ENCODE measurements around the gene CAPN5. TPM values are rescaled to one million over a fixed set of nuclear protein-coding genes. Genes with fewer than 3 reads are reported as not detected.

CAPN5 gene
- total and polyA plus RNA-seq, 11 donors: 1.1 to 4.5 (median 2.1) TPM

GRCh38 chr11:77093056-77093891 is 26.5 kb downstream of the CAPN5 start:
- Histone ChIP-seq H3K9me3 (no peaks in the 10 kb centered on the region), H3K27ac (no peak overlapping the region), H3K4me3 (no peak overlapping the region), H3K36me3 (peaks cover 0 to 3% (median 0%) of the 10 kb centered on the region in 9 donors), H3K4me1 (no peaks in the 10 kb centered on the region), H3K27me3 (no peaks in the 10 kb centered on the region)
- ATAC-seq (no peak), DNase-seq (peak in 3 of 5 donors; percentile 22 to 54 (median 26))
- 90 to 92% (median 91%) methylated on average over 31 to 33 of the region's 33 CpGs for WGBS, 4 donors
- no peak for TF ChIP-seq POLR2A (IDR thresholded peaks at IDR 0.05)
- no peak for TF ChIP-seq CTCF (IDR thresholded peaks at IDR 0.05)
- intact Hi-C loops (cut with DNase I): loop anchor here in 6 of 10 donors (5.0 to 10.0 kb wide), 4 partner anchors 168 to 358 kb away; no protein-coding TSS in a partner anchor

GRCh38 chr11:77093987-77094840 is 27.4 kb downstream of the CAPN5 start:
- intact Hi-C loops (cut with DNase I): loop anchor here in 6 of 10 donors (5.0 to 10.0 kb wide), 4 partner anchors 169 to 359 kb away; no protein-coding TSS in a partner anchor
- no peaks in the 10 kb centered on the region for H3K4me1 ChIP-seq
- H3K9me3 ChIP-seq: no peaks in the 10 kb centered on the region
- 93 to 94% (median 93%) methylated on average over 5 to 6 of the region's 6 CpGs for WGBS, 4 donors
- H3K27ac ChIP-seq: no peak overlapping the region
- TF ChIP-seq POLR2A (IDR thresholded peaks at IDR 0.05): no peak
- H3K27me3 ChIP-seq: no peaks in the 10 kb centered on the region
- peaks cover 0 to 3% (median 0%) of the 10 kb centered on the region in 9 donors for H3K36me3 ChIP-seq
- no peak overlapping the region for H3K4me3 ChIP-seq
- ATAC-seq (no peak), DNase-seq (peak in 3 of 5 donors; percentile 10 to 29 (median 18))

- WGBS, 4 donors: 83 to 96% (median 95%) methylated on average over 7 of the region's 7 CpGs
- intact Hi-C loops (cut with DNase I): loop anchor here in 6 of 10 donors (5.0 to 10.0 kb wide), 4 partner anchors 170 to 360 kb away; no protein-coding TSS in a partner anchor
- DNase-seq: peak in 3 of 5 donors; percentile 15 to 58 (median 20)
- Histone ChIP-seq H3K36me3 (peaks cover 0 to 3% (median 0%) of the 10 kb centered on the region in 9 donors), H3K4me1 (no peaks in the 10 kb centered on the region), H3K27me3 (no peaks in the 10 kb centered on the region), H3K27ac (no peak overlapping the region), H3K4me3 (no peak overlapping the region), H3K9me3 (no peaks in the 10 kb centered on the region)
- no peak for TF ChIP-seq POLR2A (IDR thresholded peaks at IDR 0.05)
- no peak for TF ChIP-seq CTCF (IDR thresholded peaks at IDR 0.05)
- ATAC-seq: no peak
Measured at GRCh38 chr11:77094841-77095365, 28.1 kb downstream of the CAPN5 start.
